Stomach smooth muscle (tissue), 2 donors: ENCODE measurements around the gene DOCK4.

Source experiments
- H3K27ac ChIP-seq: one replicate; pipeline ENCODE4 v1.7.0; 2013; ENCODE audit warnings: mild to moderate bottlenecking, low read length, inconsistent platforms
- H3K27me3 ChIP-seq, 2 donors: one replicate each; pipeline ENCODE4 v1.7.0; 2013; ENCODE audit warnings: low read length in 2 of 2; ENCODE audit not compliant: insufficient read depth in 2 of 2, control insufficient read depth in 1 of 2
- H3K36me3 ChIP-seq, 2 donors: one replicate each; pipeline ENCODE4 v1.7.0; 2013; ENCODE audit warnings: low read length in 2 of 2; ENCODE audit not compliant: control insufficient read depth in 2 of 2, insufficient read depth in 2 of 2
- H3K4me1 ChIP-seq: one replicate; pipeline ENCODE4 v1.7.0; 2013; ENCODE audit warnings: low read length; ENCODE audit not compliant: control insufficient read depth, insufficient read depth
- H3K4me3 ChIP-seq, 2 donors: one replicate each; pipeline ENCODE4 v1.7.0; 2013; ENCODE audit warnings: low read length in 2 of 2
- H3K9ac ChIP-seq, 2 donors: one replicate each; pipeline ENCODE4 v1.7.0; 2013; ENCODE audit warnings: low read length in 2 of 2, mild to moderate bottlenecking in 1 of 2
- H3K9me3 ChIP-seq, 2 donors: one replicate each; pipeline ENCODE4 v1.7.0; 2013; ENCODE audit warnings: low read length in 2 of 2; ENCODE audit not compliant: control insufficient read depth in 2 of 2
- donor health status: healthy.
- donor health status: Pancreatic carcinoma.

Gene DOCK4

DNA sequence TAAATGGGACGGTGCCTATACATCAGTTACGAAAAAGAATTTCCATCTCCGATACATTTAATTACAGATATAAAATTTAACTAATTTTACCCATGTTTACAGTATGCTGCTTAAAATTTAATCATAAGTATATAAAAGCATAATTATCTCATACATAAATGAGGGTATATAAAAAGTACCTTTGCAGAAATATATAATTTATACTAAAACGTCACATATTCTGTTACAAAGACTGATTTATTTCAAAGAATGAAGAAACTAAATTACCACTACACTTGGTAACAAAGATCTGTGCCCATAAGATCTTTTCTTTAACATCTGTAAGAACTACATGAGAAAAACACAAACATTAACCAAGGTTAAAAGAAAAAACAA lies 2.8 kb downstream of the DOCK4 start:
- Histone ChIP-seq H3K4me1 (peaks cover 7% of the 10 kb centered on the region), H3K36me3 (no peaks in the 10 kb centered on the region), H3K4me3 (no peak overlapping the region), H3K27me3 (no peaks in the 10 kb centered on the region), H3K9ac (no peak overlapping the region), H3K9me3 (no peaks in the 10 kb centered on the region), H3K27ac (no peak overlapping the region)

DNA sequence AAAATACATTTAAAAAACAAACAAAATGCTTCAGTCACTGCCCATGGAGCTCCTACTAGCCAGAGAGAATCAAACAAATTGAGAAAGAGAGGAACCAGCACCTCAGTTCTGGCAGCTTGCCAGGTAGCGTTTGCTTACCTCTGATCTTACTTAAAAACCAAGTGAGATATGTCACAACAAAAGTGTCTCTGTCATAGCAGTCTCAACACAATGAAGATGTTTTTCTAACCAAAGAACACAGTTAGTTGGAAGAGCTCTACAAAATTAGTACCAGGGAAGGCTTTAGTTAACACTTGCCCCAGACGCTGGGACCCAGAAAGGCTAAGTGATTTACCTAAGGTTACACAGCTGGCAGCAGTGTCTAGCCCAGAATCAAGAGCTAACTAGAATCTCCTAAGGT lies 3.4 kb downstream of the DOCK4 start:
- no peak overlapping the region for H3K27ac ChIP-seq
- H3K9ac ChIP-seq, result no peak overlapping the region
- H3K9me3 ChIP-seq, result no peaks in the 10 kb centered on the region
- H3K4me1 ChIP-seq, result peaks cover 7% of the 10 kb centered on the region
- H3K36me3 ChIP-seq, result no peaks in the 10 kb centered on the region
- no peak overlapping the region for H3K4me3 ChIP-seq
- no peaks in the 10 kb centered on the region for H3K27me3 ChIP-seq

DNA sequence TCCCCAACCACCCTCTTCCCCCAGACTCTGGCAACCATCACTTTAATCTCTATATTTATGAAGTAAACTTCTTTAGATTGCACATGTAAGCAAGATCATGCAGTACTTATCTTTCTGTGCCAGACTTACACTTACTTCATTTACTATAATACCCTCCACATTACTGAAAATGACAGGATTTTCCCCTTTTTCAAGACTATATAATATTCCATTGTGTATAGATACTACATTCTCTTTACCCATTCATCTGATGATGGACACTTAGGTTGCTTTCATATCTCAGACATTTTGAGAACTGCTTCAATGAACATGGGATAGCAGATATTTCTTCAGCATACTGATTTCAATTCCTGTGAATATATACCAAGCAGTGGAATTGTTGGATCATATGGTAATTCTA lies 4.4 kb downstream of the DOCK4 start:
- Histone ChIP-seq H3K4me1 (peaks cover 7% of the 10 kb centered on the region), H3K9me3 (no peaks in the 10 kb centered on the region), H3K9ac (no peak overlapping the region), H3K4me3 (no peak overlapping the region), H3K27me3 (no peaks in the 10 kb centered on the region), H3K36me3 (no peaks in the 10 kb centered on the region), H3K27ac (no peak overlapping the region)

DNA sequence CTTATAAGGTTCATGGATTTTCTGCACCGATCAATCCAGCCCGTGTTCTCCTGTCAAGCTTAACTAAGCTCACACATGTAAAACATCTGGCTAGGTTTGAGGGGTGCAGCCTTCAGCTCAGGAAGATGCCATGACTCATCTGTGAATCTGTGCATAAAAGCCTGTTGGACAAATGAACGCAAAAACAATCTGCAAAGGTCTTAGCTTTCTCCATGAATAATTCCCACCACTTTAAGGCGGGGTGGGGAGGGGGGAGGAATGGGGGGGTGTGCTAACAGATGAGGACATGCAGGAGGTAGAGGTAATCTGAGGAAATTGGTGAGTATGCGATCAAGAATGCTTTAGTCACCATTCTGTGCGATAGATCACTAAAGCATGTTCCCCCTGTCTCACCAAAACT lies 4.8 kb downstream of the DOCK4 start:
- Histone ChIP-seq H3K4me1 (peaks cover 7% of the 10 kb centered on the region), H3K27me3 (no peaks in the 10 kb centered on the region), H3K9me3 (no peaks in the 10 kb centered on the region), H3K9ac (no peak overlapping the region), H3K27ac (no peak overlapping the region), H3K36me3 (no peaks in the 10 kb centered on the region), H3K4me3 (no peak overlapping the region)

DNA sequence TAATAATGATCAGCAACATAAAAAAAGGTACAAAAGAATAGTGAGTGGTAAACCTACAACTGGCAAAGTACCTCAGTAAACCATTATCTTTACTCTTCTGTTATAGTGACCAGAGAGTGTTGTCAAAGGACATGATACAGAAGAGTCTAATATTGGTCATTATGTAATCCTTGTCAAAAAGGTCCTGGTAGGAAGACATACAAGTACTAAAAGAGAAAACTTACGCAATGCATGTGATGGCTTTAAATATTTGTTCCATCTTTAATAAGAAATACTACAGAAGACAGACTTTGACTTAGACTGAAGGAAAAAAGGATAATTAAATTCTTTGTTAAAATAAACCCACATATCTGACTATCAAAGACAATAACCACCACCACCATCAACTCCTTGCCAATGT lies 6.5 kb downstream of the DOCK4 start:
- Histone ChIP-seq H3K4me3 (no peak overlapping the region), H3K4me1 (peaks cover 7% of the 10 kb centered on the region), H3K9ac (no peak overlapping the region), H3K27ac (no peak overlapping the region), H3K36me3 (no peaks in the 10 kb centered on the region), H3K27me3 (no peaks in the 10 kb centered on the region), H3K9me3 (no peaks in the 10 kb centered on the region)

DNA sequence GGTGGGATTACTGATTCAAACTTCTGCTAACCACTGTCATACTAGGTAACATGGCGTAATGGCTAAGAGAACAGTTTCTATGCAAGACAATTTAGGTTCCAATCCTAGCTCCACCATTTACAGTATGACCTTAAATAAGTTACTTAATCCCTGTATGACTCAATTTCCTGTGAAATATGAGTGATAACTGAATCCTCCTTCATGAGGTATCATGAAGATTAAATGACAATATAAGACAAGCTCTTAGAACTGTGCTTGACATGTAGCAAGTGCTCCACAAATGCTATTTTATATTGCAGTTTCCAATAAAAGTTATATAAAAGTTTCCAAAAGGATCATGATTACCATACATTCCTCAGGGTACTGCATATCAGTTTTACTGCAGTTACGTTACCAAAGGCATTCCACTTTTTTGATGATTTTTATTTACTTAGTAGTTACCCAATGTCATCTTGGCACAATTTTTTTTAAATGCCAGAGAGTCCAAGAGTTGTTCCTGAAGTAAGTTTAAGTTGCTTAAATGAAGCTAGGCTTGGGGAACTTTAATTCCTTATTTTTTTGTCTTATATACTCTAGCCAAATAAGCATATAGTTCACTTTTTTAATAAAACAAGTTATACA lies 7.1 kb downstream of the DOCK4 start:
- no peak overlapping the region for H3K27ac ChIP-seq
- peaks cover 5% of the 10 kb centered on the region for H3K4me1 ChIP-seq
- no peaks in the 10 kb centered on the region for H3K36me3 ChIP-seq

DNA sequence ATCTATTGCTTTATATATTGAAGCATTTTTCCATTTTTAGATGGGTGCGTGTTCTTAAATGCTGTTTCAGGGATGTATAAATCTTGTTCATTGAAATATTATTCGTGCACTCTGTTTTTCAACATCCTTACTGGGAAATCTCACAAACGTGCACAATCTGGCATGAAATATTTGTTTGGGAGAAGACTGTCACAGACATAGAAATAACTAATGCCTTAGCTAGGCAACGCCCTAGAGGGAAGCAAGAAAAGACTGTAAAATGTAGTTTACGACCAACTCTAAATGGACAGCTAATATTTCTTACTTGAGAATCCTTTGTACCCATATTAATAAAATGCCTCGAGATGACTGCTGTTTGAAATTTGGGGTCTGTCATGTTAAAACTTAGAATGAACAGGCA lies 8.9 kb downstream of the DOCK4 start:
- no peak overlapping the region for H3K27ac ChIP-seq
- no peak overlapping the region for H3K4me3 ChIP-seq
- H3K36me3 ChIP-seq, result no peaks in the 10 kb centered on the region
- H3K27me3 ChIP-seq, result no peaks in the 10 kb centered on the region
- H3K4me1 ChIP-seq, result no peaks in the 10 kb centered on the region
- H3K9ac ChIP-seq, result no peak overlapping the region
- no peaks in the 10 kb centered on the region for H3K9me3 ChIP-seq

More for the DNA sequence above, 7.1 kb downstream of the DOCK4 start:
- Histone ChIP-seq H3K27me3 (no peaks in the 10 kb centered on the region), H3K4me3 (no peak overlapping the region), H3K9ac (no peak overlapping the region), H3K9me3 (no peaks in the 10 kb centered on the region)

DNA sequence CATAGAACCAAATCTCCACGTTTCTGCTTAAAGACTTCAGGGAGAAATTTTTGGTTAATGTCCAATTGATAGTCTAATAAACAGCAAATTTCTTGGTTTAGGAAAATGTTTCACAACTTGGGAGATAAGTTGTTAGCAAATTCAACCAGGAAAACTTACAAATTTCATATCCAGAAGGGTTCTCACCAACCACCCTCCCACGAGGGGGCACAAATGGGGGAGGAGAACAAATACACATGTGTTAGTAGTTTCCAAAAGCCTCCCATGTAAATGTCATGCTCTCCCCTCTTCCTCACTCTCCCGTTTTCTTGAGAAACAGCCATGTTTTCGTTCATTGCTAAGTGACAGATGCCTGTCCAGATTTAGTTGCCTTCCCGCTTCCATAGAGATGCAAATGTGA lies 10.5 kb downstream of the DOCK4 start:
- no peaks in the 10 kb centered on the region for H3K4me1 ChIP-seq
- H3K9ac ChIP-seq, result no peak overlapping the region
- H3K27me3 ChIP-seq, result no peaks in the 10 kb centered on the region
- H3K36me3 ChIP-seq, result no peaks in the 10 kb centered on the region
- no peaks in the 10 kb centered on the region for H3K9me3 ChIP-seq
- H3K4me3 ChIP-seq, result no peak overlapping the region
- H3K27ac ChIP-seq, result no peak overlapping the region

DNA sequence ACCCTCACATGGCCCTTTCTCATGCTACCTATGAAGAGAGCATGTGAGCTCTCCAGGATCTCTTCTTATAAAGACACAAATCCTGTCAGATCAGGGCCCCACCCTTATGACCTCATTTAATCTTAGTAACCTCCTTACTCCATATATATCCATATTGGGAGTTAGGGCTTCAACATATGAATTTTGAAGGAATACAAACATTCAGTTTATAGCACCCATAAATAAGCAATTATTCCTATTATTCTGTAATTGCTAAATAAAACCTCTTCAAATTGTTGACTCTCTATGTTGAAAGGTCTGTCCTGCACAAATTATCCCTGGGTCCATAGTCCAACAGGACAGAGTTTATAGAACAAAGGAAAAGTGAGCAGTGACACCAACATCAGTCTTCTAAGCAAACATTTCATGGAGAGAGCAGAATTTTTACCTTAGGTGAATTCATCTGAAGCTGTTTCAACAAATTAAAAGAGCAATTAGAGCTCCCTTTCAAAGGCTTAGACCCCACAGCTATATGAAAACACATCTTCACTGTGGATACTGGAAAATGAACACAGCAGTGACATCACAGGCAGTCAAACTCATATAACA lies 12.2 kb downstream of the DOCK4 start:
- H3K4me3 ChIP-seq, result no peak overlapping the region
- no peaks in the 10 kb centered on the region for H3K27me3 ChIP-seq
- no peak overlapping the region for H3K27ac ChIP-seq

DNA sequence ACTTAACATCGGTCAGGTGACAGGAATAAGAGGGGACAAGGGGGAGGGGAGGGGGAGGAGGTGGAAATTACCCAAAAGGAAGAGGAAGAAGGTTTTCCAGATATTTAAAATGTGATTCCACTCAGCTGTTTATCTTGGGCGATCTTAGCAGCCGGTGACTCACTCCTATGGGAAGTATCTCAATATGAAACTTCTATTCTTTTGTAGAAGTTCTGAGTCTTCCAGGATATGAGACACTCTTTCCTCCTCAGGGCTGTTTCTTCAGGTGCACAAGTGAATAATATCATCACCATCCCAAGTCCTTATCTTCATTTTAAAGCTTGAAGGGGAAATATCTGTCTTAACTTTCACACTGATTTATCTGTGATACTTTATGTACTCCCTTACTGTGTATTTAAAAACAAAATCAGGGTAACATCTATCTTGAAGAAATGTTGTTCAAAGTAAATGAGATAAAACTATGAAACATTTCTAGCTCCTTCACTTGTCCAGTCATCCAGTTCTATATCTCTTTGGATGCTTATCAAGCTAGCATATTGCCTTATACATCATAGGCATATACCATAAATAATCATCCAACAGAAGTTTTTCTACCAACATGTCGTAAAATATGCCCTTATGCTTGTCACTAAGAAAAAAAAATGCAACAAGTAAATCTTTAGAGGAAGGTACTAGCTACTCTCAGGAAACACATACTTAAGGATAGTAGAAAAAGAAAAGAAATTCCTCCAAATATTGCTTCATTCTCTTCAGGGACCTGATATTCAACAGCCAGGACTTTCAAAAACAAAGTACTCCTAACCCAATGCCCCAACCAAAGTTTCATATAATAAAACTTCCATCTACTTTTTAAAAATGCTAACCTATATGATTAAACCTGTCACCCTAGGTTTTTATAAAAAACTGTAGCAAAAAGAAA lies 13.7 kb downstream of the DOCK4 start:
- Histone ChIP-seq H3K27ac (no peak overlapping the region), H3K4me1 (no peaks in the 10 kb centered on the region), H3K9me3 (no peaks in the 10 kb centered on the region), H3K9ac (no peak overlapping the region), H3K27me3 (no peaks in the 10 kb centered on the region), H3K4me3 (no peak overlapping the region), H3K36me3 (no peaks in the 10 kb centered on the region)

More for the DNA sequence above, 12.2 kb downstream of the DOCK4 start:
- Histone ChIP-seq H3K4me1 (no peaks in the 10 kb centered on the region), H3K36me3 (no peaks in the 10 kb centered on the region), H3K9ac (no peak overlapping the region), H3K9me3 (no peaks in the 10 kb centered on the region)

DNA sequence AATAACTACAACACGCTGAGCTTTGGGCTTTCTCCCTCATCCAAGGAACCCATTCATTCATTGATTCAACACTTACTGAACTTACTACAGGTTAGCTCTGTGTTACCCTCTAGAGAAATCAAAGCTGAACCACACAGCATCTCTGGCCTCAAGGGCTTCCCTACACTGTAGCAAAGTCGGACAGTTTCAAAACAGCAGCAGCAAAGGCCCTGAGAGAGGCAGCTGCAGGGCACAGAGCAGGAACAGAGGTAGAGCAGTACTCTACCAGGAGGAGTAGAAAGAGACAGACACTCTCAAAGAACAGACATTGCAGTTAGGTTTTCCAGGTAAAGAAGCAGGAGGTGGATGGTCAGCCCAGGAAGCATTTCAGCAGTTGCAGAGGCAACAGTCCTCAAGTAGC lies 16.1 kb downstream of the DOCK4 start:
- Histone ChIP-seq H3K9ac (no peak overlapping the region), H3K27me3 (no peaks in the 10 kb centered on the region), H3K4me1 (no peaks in the 10 kb centered on the region), H3K9me3 (no peaks in the 10 kb centered on the region), H3K36me3 (no peaks in the 10 kb centered on the region), H3K4me3 (no peak overlapping the region), H3K27ac (no peak overlapping the region)
